ENCODE measurements around the gene CNKSR3. TPM values are rescaled to one million over a fixed set of nuclear protein-coding genes. Genes with fewer than 3 reads are reported as not detected.
A peak's percentile ranks its signal among the peaks of the same experiment; 100 is the strongest.

The CNKSR3 gene
- total RNA-seq, 1 experiment from 2014 or later, result 5.6 TPM

GRCh38 chr6:154414021-154414813, 96.3 kb downstream of the CNKSR3 start:
- DNase-seq (ENCODE audit: low read depth), result peak; percentile 28

GRCh38 chr6:154412106-154412820, 98.2 kb downstream of the CNKSR3 start:
- no peak for DNase-seq (ENCODE audit: low read depth)

DNA sequence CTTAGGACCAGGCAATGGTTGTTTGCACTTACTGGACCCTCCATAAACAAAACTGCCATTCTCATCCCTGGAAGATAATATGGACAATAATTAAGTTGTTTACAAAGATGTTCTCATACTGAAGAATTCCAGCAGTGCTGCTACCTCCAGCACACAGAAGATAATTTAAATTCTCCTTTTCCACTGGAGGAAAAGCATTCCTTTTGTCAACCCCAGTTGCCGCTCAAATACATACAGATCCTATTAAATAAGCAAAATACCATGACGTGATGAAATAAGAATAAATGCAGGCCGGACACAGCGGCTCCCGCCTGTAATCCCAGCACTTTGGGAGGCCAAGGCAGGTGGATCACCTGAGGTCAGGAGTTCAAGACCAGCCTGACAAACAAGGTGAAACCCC, 99.4 kb downstream of the CNKSR3 start:
- DNase-seq (ENCODE audit: low read depth), result no peak

GRCh38 chr6:154410619-154411072, 99.8 kb downstream of the CNKSR3 start:
- peak; percentile 97 for DNase-seq (ENCODE audit: low read depth)

GRCh38 chr6:154408891-154409500, 101.5 kb downstream of the CNKSR3 start:
- peak; percentile 26 for DNase-seq (ENCODE audit: low read depth)

- no peak for DNase-seq (ENCODE audit: low read depth)
These were observed 103.0 kb downstream of the CNKSR3 start for GRCh38 chr6:154407440-154407839.

DNA sequence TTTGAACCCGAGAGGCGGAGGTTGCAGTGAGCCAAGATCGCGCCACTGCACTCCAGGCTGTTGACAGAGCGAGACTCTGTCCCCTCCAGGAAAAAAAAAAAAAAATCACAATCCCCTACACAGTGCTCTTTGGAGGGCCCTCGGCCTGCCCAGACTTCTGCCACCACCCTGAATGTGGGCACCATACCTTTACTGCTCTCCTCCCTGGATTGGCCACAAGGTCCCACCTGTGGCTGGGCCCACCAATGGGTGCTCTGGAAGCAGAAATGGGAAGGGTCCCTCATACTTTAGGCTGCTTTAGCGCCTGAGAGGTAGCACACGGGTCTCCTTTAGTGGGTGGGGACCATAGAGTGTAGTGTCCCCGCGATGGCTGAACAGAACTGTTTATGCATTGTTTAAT, 103.6 kb downstream of the CNKSR3 start:
- DNase-seq (ENCODE audit: low read depth), result no peak

GRCh38 chr6:154406301-154406700, 104.2 kb downstream of the CNKSR3 start:
- no peak for DNase-seq (ENCODE audit: low read depth)

DNA sequence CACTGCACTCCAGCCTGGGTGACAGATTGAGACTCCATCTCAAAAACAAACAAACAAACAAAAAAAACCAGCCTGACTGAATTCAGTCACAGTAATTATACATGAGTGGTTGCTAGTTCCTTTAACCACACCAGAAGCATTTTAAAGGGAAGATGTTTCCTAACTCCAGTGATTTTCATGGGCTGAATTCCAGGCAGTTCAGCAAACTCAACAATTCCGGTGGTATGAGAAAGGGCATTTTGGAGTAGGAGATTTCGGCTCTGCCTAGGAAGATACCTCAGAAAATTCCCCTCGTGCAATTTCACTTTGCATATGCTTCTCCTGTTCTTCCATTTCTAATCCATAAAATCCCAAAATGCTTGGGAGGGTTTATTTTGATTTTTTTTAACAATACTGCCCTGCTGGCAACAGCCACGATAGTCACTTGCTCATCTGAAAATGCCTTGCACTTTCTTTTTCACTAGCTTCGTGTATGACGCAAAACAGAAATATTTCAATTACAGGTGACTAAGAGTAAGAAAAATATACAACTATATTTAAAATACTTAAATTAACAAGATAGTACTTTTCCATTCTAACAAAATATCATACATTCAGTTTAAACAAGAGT, 105.6 kb downstream of the CNKSR3 start:
- DNase-seq (ENCODE audit: low read depth), result peak; percentile 36

- DNase-seq (ENCODE audit: low read depth), result peak; percentile 72
These were observed 106.7 kb downstream of the CNKSR3 start for GRCh38 chr6:154403788-154404187.

- no peak for DNase-seq (ENCODE audit: low read depth)
These were observed 108.3 kb downstream of the CNKSR3 start for GRCh38 chr6:154402081-154402780.

GRCh38 chr6:154399097-154399496, 111.4 kb downstream of the CNKSR3 start:
- peak; percentile 45 for DNase-seq (ENCODE audit: low read depth)

DNA sequence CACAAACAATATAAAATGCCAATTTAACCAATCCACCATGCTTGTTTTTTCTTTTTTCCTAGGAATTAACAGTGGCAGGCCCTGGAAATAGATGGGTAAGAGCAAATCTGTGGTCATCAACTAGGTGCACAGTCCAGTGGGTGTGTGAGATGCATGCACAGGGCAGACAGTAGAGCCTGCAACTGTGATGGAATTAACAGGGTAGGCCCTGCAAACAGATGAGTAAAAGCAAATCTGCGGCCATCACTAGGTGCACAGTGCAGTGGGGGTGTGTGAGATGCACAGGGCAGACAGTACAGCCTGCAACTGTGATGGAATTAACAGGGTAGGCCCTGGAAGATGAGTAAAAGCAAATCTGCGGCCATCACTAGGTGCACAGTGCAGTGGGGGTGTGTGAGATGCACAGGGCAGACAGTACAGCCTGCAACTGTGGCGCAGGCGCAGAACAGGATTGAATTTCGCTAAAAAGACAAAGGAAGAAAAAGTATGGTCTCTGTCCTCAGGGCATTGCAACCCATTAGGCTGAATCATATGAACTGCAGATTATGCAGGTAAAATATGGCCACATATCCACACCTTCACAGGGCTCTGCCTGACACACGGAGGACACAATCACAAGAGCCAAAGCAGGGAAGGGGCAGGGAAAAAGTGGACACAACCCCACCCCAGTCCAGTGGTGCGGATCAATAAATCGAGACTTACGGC, 112.8 kb downstream of the CNKSR3 start:
- DNase-seq (ENCODE audit: low read depth), result no peak

GRCh38 chr6:154395878-154396277, 114.6 kb downstream of the CNKSR3 start:
- DNase-seq (ENCODE audit: low read depth), result no peak

- no peak for DNase-seq (ENCODE audit: low read depth)
These were observed 115.2 kb downstream of the CNKSR3 start for GRCh38 chr6:154395316-154395715.

DNA sequence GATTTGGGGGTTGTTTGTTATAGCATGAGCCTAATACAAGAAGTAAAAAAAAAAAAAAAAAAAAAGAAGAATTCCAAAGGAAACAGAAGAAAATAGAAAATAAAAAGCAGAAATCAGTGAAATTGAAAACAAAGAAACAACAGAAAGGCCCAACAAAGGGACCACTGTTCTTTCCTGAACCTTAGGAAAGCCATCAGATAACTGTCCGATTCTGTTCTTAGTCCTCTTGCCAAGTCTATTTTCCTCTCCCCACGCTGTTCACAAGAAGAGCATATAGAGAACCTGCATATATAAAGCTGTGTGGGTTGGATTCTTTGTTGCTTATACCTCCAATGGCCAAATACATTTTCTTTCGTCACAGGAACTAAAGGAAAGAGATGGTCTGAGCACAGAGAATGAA, 115.9 kb downstream of the CNKSR3 start:
- no peak for DNase-seq (ENCODE audit: low read depth)

DNA sequence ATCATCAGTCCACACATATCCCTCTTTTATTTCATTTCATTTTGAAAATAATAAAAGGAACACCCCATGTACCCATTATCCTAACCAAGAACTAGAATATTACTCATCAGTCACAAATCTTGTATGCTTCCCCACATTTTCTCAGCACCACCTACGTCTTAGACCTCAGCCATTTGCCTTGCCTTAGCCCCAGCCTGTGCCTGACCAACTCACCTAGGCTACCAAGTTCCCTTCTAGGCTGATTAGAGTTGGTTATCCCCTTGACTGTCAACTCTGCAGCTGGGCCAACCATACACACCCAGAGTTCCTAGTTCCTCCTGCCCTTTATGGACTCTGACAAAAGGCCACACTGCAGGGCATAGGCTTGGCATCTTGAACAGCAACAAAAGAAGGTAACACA, 120.5 kb downstream of the CNKSR3 start:
- DNase-seq (ENCODE audit: low read depth), result no peak

DNA sequence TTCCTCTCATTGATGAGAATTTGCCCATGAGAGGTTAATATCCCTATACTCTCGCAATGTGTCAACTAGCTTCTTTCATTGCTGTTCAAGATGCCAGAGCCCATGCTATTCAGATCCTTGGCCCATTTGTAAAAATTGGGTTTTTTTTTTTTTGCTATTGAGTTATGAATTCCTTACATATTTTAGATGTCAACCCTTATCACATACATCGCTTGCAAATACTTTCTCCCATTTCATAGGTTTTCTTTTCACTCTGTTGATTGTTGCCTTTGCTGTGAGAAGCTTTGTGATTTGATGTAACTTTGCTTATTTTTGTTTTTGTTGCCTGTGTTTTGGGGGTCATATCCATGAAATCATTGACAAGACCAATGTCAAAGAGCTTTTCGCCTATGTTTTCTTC, 121.7 kb downstream of the CNKSR3 start:
- no peak for DNase-seq (ENCODE audit: low read depth)

- DNase-seq (ENCODE audit: low read depth), result peak; percentile 86
These were observed 123.4 kb downstream of the CNKSR3 start for GRCh38 chr6:154386848-154387717.

GRCh38 chr6:154384191-154384590, 126.3 kb downstream of the CNKSR3 start:
- DNase-seq (ENCODE audit: low read depth), result no peak

Data from LHCN-M2 (cell line).